ENCODE data around the gene TMEM11.

TMEM11 gene

DNA sequence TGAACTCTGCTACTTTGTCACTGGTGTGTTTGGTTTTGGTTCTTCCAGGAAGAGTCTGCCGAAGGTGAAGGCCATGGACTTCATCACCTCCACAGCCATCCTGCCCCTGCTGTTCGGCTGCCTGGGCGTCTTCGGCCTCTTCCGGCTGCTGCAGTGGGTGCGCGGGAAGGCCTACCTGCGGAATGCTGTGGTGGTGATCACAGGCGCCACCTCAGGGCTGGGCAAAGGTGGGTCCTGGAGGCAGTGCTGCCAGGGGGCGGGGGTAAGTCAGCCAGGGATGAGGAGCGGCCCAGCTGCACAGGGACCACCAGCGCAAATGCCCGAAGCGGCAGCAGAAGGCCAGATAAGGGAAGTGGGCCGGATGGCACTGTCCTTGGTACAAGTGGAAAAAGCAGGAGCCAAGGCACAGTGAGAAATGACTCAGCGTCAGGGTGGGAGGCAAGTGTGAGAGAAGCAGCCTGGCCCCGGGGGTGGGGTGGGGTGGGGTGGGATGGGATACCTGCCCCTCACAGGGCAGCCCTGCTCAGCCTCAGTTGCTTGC lies 41.9 kb downstream of the TMEM11 start:
- Histone ChIP-seq H3K9me3 (ENCODE audit: control insufficient read depth, insufficient read depth, low read length) (no peaks in the 10 kb centered on the region), H3K27ac (ENCODE audit: low read depth, low read length) (no peak overlapping the region)

DNA sequence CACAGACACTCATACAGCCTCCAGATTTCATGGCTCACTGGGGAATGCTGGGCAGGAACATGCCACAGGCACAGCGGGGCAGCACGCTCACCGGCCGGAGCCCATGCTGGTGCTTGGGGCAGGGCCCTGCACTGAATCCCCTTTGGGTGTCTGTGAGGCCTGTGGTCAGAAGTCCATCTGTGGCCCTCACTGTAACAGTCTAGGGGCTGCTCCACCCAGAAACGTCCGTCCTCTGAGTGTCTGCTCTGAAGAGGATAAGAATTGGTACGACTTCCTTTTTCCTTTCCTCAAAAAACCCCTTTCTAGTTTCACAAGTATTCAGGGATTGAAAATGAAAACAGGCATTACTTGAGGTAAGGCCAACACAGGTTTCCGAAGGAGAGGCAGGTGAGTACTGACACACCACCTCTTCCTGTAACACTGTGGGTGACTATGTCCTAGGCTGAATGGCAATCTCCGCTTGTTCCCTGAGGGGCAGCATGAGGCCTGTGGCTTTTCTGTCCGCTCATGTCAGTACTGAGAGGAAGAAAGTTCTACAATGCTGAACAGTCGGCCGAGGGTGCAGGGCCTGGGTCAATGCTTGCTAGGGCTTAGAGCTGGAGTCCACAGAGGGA lies 42.5 kb downstream of the TMEM11 start:
- Histone ChIP-seq H3K79me2 (ENCODE audit: control insufficient read depth, low read length) (no peaks in the 10 kb centered on the region), H3K27me3 (ENCODE audit: control insufficient read depth, low read length) (no peaks in the 10 kb centered on the region), H3K4me1 (ENCODE audit: control insufficient read depth, low read length) (no peaks in the 10 kb centered on the region), H3K27ac (ENCODE audit: low read depth, low read length) (no peak overlapping the region), H3F3A (ENCODE audit: control insufficient read depth, insufficient read depth) (no peaks in the 10 kb centered on the region), H3K4me3 (ENCODE audit: low read length) (no peak overlapping the region), H4K20me1 (ENCODE audit: control insufficient read depth, insufficient read depth, low read depth, low read length) (no peaks in the 10 kb centered on the region), H3K4me2 (ENCODE audit: low read length) (no peak overlapping the region), H3K36me3 (ENCODE audit: control insufficient read depth, low read length) (no peaks in the 10 kb centered on the region), H3K9me2 (replicated peaks; ENCODE audit: control insufficient read depth, low read length) (no peaks in the 10 kb centered on the region), H3K9me3 (ENCODE audit: control insufficient read depth, insufficient read depth, low read length) (no peaks in the 10 kb centered on the region)
- TF ChIP-seq, protein P1, sequence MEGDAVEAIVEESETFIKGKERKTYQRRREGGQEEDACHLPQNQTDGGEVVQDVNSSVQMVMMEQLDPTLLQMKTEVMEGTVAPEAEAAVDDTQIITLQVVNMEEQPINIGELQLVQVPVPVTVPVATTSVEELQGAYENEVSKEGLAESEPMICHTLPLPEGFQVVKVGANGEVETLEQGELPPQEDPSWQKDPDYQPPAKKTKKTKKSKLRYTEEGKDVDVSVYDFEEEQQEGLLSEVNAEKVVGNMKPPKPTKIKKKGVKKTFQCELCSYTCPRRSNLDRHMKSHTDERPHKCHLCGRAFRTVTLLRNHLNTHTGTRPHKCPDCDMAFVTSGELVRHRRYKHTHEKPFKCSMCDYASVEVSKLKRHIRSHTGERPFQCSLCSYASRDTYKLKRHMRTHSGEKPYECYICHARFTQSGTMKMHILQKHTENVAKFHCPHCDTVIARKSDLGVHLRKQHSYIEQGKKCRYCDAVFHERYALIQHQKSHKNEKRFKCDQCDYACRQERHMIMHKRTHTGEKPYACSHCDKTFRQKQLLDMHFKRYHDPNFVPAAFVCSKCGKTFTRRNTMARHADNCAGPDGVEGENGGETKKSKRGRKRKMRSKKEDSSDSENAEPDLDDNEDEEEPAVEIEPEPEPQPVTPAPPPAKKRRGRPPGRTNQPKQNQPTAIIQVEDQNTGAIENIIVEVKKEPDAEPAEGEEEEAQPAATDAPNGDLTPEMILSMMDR (IDR thresholded peaks at IDR 0.05; ENCODE audit: low read depth, low read length, poor library complexity, severe bottlenecking): no peak
- TF ChIP-seq EZH2phosphoT487 (IDR thresholded peaks at IDR 0.05; ENCODE audit: borderline replicate concordance, low read length): no peak

More for the DNA sequence above, 41.9 kb downstream of the TMEM11 start:
- Histone ChIP-seq H3K36me3 (ENCODE audit: control insufficient read depth, low read length) (no peaks in the 10 kb centered on the region), H3K4me3 (ENCODE audit: low read length) (no peak overlapping the region), H3K27me3 (ENCODE audit: control insufficient read depth, low read length) (no peaks in the 10 kb centered on the region), H4K20me1 (ENCODE audit: control insufficient read depth, insufficient read depth, low read depth, low read length) (no peaks in the 10 kb centered on the region), H3K4me2 (ENCODE audit: low read length) (no peak overlapping the region), H3K9me2 (replicated peaks; ENCODE audit: control insufficient read depth, low read length) (no peaks in the 10 kb centered on the region), H3K79me2 (ENCODE audit: control insufficient read depth, low read length) (no peaks in the 10 kb centered on the region), H3K4me1 (ENCODE audit: control insufficient read depth, low read length) (no peaks in the 10 kb centered on the region), H3F3A (ENCODE audit: control insufficient read depth, insufficient read depth) (no peaks in the 10 kb centered on the region)
- TF ChIP-seq, protein P1 (IDR thresholded peaks at IDR 0.05; ENCODE audit: low read depth, low read length, poor library complexity, severe bottlenecking): no peak
- no peak for TF ChIP-seq EZH2phosphoT487 (IDR thresholded peaks at IDR 0.05; ENCODE audit: borderline replicate concordance, low read length)

DNA sequence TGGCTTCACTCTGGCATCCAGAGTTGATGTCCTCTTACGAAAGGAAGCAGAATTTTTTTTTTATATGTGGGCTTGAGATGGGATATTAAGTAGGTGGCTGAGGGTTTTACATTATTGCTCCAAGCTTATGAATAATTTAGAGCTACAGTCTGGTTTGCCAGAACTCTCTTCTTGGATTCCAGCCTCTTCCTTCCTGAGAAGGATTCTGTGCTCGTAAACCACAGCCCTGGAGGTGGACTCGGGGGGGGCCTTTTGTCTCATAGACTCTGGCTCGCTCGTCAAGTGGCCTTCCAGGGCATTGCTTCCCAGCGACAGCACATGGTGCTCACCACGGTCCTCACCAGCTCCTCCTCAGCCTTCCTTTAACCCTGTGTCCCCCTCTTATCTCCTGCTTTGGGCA lies 43.2 kb downstream of the TMEM11 start:
- TF ChIP-seq, protein P1 (IDR thresholded peaks at IDR 0.05; ENCODE audit: low read depth, low read length, poor library complexity, severe bottlenecking): no peak
- no peak for TF ChIP-seq EZH2phosphoT487 (IDR thresholded peaks at IDR 0.05; ENCODE audit: borderline replicate concordance, low read length)

More for the DNA sequence above, 43.2 kb downstream of the TMEM11 start:
- H3K4me1 ChIP-seq (ENCODE audit: control insufficient read depth, low read length): no peaks in the 10 kb centered on the region
- no peaks in the 10 kb centered on the region for H3K79me2 ChIP-seq (ENCODE audit: control insufficient read depth, low read length)
- no peaks in the 10 kb centered on the region for H3K9me2 ChIP-seq (replicated peaks; ENCODE audit: control insufficient read depth, low read length)
- no peaks in the 10 kb centered on the region for H4K20me1 ChIP-seq (ENCODE audit: control insufficient read depth, insufficient read depth, low read depth, low read length)
- no peaks in the 10 kb centered on the region for H3K36me3 ChIP-seq (ENCODE audit: control insufficient read depth, low read length)
- H3K9me3 ChIP-seq (ENCODE audit: control insufficient read depth, insufficient read depth, low read length): no peaks in the 10 kb centered on the region
- no peak overlapping the region for H3K27ac ChIP-seq (ENCODE audit: low read depth, low read length)
- H3K4me2 ChIP-seq (ENCODE audit: low read length): no peak overlapping the region
- H3F3A ChIP-seq (ENCODE audit: control insufficient read depth, insufficient read depth): no peaks in the 10 kb centered on the region
- H3K27me3 ChIP-seq (ENCODE audit: control insufficient read depth, low read length): no peaks in the 10 kb centered on the region
- H3K4me3 ChIP-seq (ENCODE audit: low read length): no peak overlapping the region
